GM19467 (cell line): ENCODE measurements around the gene MESD.

ENCODE experiments used
- ATAC-seq: cut with Tn5 transposase; IDR thresholded peaks from one replicate; pipeline ENCODE4 v1.9.1; 2021; ENCODE audit warnings: mild to moderate bottlenecking, moderate library complexity; ENCODE audit not compliant: unreplicated experiment

Gene MESD

GRCh38 chr15:80989518-80990478 lies at the start of gene MESD:
MESD (minus strand) TSS chr15:80989819; CDS start chr15:80989791, 28 bp downstream.
- ATAC-seq, result peak; percentile 95

- ATAC-seq, result no peak
Measured at GRCh38 chr15:81038975-81039607, 49.5 kb upstream of the MESD start.

- no peak for ATAC-seq
Measured at GRCh38 chr15:81037952-81038743, 48.5 kb upstream of the MESD start.

DNA sequence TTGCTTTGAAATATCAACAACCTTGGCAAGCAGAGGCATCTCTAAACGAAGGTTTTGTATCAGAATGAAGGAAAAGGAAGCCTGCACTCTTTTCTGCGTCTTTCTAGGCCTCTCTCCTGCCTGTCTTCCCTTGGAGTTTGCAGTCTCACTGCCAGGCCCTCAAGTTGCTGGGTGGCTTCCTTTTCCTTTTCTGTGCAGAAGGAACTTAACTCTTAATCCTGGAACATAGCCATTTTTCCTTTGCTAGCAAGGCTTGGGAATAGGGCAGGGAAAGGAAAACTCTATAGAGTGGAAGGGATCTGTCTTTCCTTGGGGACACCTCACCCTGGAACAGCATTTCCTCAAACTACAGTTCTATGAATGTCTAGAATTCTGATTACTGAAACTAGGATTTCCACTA lies 43.9 kb upstream of the MESD start:
- no peak for ATAC-seq

DNA sequence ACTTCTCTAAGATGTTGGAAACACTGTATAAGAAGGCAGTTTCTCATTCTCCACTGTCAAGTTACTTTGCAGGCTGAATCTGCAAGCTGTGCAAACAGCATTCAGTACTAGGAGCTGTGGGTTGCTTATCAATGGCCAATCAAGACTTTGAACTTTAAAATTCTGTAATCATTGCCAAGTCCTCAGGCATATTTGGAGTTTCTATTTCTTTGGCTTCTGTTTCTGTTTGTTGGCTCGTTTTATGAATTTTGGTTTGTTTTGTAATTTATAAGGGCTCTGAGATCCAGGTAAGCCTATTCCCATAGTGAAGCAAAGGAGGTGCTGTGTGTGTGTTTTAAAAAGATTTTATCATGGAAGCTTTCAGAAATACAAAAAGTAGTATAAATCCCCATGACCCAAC lies 43.2 kb upstream of the MESD start:
- no peak for ATAC-seq

DNA sequence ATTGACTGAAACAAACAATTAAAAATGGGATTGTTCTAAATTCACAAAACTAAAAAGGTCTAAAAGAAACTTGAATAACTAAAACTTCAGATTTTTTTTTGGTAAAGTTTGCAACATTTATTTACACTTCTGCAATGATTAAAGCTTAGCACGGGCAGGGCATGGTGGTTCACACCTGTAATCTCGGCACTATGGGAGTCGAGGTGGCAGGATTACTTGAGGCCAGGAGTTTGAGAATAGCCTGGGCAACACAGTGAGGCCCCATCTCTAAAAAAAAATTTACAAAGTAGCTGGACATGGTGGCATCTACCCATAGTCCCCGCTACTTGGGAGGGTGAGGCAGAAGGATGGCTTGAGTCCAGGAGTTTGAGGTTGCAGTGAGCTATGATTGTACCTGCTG lies 42.7 kb upstream of the MESD start:
- ATAC-seq, result no peak

DNA sequence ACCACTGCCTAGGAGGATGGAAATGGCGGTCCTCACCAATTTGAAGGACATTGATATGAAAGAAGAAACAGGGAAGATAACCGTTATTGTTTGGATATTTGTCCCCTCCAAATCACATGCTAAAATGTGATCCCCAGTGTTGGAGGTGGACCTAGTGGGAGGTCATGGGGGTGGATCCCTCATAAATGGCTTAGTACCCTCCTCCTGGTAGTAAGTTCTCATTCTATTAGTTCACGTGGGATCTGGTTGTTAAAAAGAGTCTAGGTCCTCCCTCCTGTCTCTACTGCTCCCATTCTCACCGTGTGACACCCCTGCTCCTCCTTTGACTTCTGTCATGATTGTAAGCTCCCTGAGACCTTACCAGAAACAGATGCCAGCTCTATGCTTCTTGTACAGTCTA lies 41.6 kb upstream of the MESD start:
- ATAC-seq, result no peak

DNA sequence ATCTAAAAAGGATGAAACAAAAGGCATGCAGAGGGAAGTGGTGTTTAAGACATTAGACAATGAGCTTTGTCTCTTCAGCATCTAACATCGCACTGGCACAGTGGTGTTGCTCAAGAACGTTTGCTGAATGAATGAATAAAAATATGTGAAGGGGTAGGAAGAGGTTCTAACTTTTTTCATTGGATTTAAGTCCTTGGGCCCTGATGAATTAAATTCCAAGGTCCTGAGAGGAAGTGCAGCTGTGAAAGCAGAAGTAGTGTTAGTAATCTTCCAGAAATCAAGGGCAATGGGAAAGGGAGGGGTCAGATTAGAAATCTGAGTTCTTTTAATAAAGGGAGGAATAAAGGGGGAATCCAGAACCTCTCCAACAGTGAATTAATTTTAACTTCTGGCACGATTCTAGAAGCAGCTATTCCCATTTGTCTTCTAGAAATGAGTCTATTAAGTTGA lies 40.7 kb upstream of the MESD start:
- no peak for ATAC-seq

DNA sequence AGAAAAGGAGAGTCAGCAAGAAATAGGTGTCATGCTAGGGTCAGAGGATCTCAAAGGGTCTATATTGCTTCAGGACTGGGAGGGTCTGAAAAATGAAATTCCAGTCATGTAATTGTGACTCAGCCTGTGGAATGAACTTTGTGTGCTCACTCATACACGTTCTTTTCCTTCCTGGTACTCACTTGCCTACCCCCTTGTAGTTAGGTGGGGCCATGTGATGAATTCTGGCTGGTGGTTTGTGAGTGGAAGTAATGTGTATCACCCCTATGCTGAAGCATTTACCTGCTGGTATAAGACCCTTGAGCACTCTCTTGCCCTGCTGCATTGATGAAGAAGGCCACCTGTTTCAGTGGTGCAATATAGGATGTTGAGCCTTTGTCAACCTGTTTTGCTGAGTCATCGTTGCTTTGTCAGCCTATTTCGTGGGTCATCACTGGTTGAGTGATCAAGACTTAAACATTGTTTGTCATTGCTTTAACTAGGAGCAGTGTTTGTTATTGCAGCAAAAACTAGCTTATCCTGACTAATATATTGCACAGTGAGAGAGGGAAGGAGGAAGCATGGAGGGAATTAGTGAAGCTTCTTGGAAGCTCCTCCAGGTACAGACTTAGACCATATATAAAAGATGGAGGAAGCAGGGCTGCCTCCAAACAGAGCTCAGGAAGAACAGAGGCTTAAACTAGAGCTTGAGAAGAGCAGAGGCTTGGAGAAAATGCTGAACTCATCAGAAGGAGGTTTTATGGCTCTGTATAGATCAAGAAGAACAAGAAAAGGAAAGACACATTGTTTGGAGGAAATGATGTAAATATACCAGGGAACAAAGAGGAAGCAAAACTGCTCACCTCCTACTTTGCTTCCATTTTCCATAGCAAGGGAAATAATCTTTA lies 40.0 kb upstream of the MESD start:
- ATAC-seq, result no peak

GRCh38 chr15:81026836-81027599 lies 37.4 kb upstream of the MESD start:
- no peak for ATAC-seq

GRCh38 chr15:81025721-81026370 lies 36.2 kb upstream of the MESD start:
- no peak for ATAC-seq

DNA sequence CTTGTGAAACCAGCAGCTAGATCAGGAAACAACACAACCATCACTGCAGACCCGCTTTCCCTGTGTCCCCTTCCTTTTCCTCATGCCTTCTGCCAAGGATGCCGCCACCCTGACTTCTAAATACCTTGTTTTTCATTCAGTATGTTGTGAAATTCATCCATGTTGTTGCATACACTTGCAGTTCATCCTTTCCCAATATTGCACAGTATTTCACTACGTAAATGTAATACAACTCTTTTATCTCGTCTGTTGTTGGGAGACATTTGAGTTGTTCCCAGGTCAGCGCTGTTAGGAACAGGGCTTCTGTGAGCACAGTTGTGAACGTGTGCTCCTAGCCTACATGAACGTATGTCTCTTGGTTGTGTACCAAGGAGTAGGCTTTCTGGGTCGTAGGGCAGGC lies 35.3 kb upstream of the MESD start:
- no peak for ATAC-seq

- ATAC-seq, result no peak
Measured at GRCh38 chr15:81024265-81024872, 34.8 kb upstream of the MESD start.

GRCh38 chr15:81023483-81024264 lies 34.1 kb upstream of the MESD start:
- ATAC-seq, result peak; percentile 83

- ATAC-seq, result no peak
Measured at GRCh38 chr15:81021321-81021720, 31.7 kb upstream of the MESD start.

DNA sequence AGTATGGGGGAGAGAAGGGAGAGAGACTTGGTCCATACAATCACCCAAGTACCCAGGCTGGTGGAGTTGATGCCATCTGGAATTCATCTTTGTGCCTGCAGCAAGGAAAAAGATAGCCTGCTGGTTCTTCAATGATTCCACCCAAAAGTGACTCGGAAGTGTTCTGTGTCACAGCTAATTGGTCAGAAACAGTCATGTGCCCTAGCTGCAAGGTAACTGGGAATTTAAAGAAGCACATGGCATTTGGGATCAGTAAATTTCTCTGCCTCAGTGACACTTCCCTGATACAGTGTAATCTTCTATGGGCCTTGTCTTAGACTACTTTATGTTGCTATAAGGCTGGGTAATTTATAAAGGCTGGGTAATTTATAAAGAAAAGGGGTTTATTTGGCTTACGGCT lies 28.6 kb upstream of the MESD start:
- ATAC-seq, result no peak

DNA sequence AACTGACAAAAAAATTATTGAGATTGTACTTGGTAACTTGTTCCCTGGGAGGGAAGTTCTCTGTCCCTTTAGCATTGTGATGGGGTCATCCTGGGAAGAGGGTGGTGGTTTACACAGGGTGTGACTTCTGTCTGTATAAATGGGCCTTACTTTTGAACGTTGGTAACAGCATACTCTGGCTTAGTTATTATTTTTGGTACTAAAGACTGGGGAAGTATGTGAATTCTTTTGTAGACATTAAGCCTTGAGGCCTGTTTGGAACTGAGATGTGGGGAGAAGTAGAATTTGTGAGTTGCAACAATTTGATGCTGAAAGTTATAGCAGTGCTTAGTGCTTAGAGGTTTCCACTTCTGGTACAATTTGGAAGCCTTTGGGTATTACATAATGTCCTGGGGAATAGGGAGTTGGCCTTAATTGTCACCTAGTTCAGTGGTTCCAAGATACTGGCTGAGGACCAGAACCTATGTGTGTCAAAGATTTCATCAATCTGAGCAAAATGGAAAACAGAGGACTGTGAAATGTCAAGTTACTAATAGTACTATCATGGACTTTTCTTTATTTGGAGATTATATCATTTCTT lies 27.0 kb upstream of the MESD start:
- no peak for ATAC-seq
